SK-N-DZ (cell line): ENCODE data around the gene SERTAD1.
A peak's percentile ranks its signal among the peaks of the same experiment; 100 is the strongest.

Experiments used
- DNase-seq: peaks from one replicate; pipeline ENCODE4 v3.0.0-alpha.2; 2015; ENCODE audit warnings: low spot score

The SERTAD1 gene

DNA sequence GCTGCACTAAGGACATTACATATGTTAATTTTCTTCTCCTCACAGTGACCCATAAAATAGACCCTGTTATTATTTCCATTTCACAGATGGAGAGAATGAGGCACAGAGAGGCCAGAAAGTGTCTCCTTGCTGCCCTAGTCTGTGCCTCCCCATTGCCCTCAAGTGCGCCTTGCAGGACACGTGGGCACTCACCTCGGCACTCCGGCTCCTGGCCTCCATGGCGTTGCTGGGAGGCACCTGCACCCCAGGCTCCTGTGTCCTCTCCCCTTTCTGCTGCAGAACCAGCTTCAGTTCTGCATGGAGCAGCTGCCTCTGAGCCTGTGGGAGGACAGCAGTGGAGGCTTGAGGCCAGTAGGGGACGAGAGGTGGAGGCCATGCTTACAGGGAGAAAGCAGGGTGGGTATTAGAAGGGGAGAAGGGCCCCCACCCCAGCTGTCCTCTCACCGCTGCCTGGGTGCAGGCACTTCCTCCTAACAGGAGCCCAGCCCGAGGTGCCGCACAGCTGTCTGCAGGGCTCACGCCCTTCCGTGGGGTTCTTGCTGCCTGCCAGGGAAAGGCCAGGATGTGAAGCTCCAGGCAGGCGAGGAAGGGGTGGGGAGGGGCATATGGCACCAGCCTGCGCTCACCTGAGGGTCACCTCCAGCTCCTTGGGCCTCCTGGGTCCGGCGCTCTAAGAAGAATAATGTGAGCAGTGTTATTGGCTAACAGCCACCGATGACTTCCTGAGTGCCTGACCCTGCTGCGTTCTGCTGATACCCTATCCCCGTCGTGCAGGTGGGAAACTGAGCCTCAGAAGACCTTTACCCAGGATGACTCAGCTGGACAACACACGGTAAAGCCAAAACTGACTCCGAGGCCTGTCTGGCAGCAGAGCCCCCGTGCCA is 17.8 kb downstream of the SERTAD1 start:
- no peak for DNase-seq

GRCh38 chr19:40403262-40403984 is 22.4 kb downstream of the SERTAD1 start:
- DNase-seq: peak; percentile 78

DNA sequence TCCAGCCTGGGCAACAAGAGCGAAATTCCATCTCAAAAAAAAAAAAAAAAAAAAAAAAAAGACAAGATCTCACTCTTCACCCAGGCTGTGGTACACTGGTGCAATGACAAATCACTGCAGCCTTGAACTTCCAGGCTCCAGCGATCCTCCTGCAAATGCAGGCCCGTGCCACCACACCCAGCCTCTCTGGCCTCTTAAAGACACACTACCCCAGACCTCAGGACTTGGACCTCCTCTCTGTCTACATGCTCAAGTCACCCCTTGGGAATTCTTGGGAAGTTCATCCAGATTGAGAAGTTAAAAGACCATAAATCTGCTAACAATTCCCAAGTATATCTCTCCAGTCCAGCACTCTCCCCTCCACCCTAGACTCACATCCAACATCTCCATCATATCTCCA is 25.2 kb downstream of the SERTAD1 start:
- DNase-seq: no peak

GRCh38 chr19:40398417-40399131 is 27.2 kb downstream of the SERTAD1 start:
- peak; percentile 65 for DNase-seq

DNA sequence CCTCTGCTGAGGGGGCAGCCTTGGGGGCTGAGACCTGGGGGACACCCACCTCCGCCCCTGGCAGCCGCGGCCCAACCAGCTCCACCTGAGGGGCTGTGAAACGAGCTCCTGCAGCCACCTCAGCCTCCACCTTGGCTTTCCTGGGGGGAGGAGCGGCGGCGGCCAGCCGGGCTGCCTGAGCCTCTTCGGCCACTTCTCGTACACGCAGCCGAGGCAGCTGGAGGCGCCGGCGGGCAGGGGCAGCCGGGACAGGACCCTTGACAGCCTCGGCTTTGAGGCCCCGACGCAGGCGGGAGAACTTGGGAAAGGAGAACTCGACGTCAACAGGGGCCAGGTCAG is 28.3 kb downstream of the SERTAD1 start:
- DNase-seq: no peak

DNA sequence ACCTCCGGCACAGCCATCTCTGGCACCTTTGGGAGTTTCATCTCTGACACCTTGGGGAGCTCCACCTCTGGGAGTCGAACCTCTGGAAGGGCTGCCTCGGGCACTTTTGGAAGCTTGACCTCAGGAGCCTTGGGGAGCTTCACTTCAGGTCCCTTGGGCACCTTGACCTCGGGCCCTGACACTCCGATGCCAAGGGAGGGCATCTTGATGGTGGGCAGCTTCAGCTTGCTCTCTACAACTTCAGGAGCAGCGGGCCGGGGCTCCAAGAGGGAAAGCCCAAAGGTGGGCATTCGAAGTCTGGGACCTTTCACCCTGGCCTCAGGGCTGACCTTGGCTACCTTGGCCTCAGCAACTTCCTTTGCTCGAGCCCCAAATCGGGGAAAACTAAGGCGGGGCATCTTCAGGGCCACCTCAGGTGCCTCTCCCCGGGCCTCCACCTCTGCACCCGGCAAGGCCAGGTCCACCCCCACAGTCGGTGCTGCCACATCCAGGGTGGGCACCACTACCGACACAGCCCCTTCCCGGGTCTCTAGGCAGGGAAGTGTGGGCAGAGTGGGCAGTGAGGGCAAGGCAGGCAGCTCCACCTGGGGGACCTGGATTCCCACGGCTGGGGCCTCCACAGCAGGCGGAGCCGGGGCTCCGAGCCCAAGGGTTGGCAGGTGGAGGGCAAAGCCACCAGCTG is 28.8 kb downstream of the SERTAD1 start:
- DNase-seq: no peak

DNA sequence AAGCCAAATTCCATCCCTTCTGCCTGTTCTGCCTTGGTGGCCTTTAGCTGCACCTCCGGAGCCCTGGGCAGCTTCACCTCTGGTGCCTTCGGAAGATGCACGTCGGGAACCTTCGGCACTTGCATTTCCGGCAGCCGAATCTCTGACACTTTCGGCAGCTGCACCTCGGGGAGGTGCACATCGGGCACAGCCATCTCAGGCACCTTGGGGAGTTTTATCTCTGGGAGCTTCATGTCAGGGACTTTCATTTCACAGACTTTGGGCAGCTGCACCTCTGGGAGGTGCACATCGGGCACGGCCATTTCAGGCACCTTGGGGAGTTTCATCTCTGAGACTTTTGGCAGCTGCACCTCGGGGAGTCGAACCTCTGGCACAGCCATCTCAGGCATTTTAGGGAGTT is 29.8 kb downstream of the SERTAD1 start:
- no peak for DNase-seq

GRCh38 chr19:40394816-40395210 is 31.0 kb downstream of the SERTAD1 start:
- DNase-seq: no peak

DNA sequence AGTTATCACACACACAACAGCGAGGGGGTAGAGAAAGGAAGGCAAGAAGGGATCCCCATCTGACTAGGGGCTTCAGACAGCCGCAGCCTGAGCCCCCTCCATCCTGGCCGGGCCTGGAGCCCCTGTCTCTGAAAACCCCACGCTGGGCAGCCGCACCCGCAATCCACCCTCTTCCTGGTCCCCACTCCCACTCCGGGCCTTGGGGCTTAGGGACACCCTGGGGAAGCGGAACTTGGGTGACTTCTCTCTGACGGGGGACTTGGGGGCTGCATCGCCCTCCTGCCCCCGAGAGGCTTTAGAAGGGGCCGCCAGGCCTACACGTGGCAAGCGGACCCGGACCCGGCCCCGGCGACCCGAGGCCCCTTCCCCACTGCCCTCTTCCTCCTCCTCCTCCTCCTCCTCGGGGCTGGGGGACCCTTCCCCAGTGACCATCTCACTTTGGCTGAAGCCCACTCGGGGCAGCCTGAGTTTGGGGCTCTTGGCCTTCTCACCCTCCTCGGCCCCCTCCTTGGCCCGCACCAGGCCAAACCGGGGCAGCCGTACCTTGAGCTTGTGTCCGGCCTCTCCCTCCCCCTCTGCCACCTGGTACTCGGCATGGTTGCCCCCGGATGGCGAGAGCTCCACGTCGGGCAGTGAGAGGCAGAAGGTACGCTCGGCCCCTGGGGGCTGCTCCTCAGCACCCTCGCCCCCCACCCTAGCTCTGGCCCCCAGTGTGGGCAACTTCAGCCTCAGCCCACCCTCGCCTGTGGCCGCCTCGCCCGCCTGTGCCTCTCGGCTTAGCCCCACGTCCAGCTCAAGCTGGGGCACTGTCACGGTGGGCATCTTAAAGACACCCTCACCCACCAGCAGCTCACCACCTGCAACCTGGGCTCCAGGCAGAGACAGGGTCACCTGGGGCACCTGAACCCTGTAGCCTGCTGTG is 31.6 kb downstream of the SERTAD1 start:
- DNase-seq: no peak

- no peak for DNase-seq
These were observed 32.8 kb downstream of the SERTAD1 start for GRCh38 chr19:40392894-40393517.

DNA sequence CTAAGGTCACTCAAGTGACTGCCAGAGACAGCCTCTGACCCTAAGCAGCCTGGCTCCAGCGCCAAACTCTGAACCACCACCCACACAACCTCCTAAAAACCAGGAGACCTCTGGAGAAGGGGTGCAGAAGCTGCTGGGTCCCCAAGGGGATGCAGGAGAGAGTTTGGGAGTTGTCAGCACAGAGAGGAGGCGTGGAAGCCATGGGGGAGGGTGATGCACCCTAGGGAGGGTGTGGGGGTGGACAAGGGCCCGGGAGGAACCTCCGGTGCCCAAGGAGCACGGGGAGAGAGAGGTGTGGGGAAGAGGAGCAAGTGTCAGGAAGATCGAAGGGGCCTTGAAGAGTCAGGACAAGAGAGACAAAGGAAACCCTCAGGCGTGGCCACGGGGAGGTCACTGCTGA is 33.7 kb downstream of the SERTAD1 start:
- DNase-seq: no peak

GRCh38 chr19:40390084-40390742 is 35.6 kb downstream of the SERTAD1 start, which contains the start of gene HIPK4:
Gene HIPK4, minus strand, starts transcription at chr19:40390181. Its CDS starts 279 bp downstream, at chr19:40389902.
- no peak for DNase-seq

DNA sequence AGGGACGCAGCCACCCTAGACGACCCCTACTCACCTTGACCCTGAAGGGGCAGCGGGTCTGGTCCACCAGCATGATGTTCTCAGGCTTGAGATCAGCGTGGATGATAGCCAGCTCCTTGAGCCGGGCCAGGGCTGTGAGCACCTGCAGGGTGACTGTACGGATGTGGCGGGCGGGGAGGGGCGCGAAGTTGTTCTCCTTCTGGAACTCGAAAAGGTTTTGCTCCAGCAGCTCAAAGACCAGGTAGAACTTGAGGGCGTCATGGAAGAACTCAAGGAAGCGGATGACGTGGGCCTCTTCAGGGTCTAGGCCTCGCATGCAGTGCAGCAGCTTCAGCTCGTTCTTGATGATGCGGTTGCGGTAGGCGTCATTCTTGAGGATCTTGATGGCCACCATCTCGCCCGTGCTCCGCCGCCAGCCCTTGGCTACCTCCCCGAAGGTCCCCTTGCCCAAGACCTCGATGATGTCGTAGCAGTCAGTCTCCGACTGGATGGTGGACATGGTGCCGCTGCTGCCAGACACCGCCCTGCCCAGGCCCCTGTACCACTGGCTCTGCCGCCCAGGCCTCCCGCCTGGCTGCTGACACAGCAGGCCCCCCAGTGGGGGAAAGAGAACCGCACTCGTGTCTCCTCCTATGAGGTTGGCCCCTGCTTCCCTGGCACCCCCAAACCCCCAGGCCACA is 36.2 kb downstream of the SERTAD1 start:
- no peak for DNase-seq

- no peak for DNase-seq
These were observed 37.3 kb downstream of the SERTAD1 start for GRCh38 chr19:40388481-40388880.

GRCh38 chr19:40387155-40387554 is 38.6 kb downstream of the SERTAD1 start:
- no peak for DNase-seq

GRCh38 chr19:40383668-40384248 is 42.0 kb downstream of the SERTAD1 start:
- DNase-seq: no peak

- DNase-seq: no peak
These were observed 44.5 kb downstream of the SERTAD1 start for GRCh38 chr19:40381321-40381720.

GRCh38 chr19:40380199-40381037 is 45.4 kb downstream of the SERTAD1 start:
- DNase-seq: no peak
